Tibial artery (tissue), 4 donors: ENCODE results near the gene KLF8.

Experiments used
- DNase-seq, 2 donors: peaks; one replicate each; pipeline ENCODE4 v3.0.0-alpha.2; 2019
- H3K27ac ChIP-seq, 2 donors: fragments of 200-600 bp; sonication (generic) in 1 of 2; 1 replicate in 1 of 2; 2 replicates in 1 of 2; pipeline ENCODE4 v1.5.1; 2018 to 2019; ENCODE audit warnings: mild to moderate bottlenecking in 1 of 2
- H3K27me3 ChIP-seq, 2 donors: fragments of 200-600 bp; sonication (generic) in 1 of 2; one replicate each; pipeline versions ENCODE4 v1.5.1 to v1.6.0; 2016 to 2019
- H3K36me3 ChIP-seq, 3 donors: fragments of 200-600 bp; sonication (generic) in 2 of 3; one replicate each; pipeline ENCODE4 v1.5.1; 2016 to 2019; ENCODE audit warnings: mild to moderate bottlenecking in 2 of 3
- H3K4me1 ChIP-seq, 4 donors: fragments of 200-600 bp; sonication (generic) in 2 of 4; 1 replicate in 3 of 4; 2 replicates in 1 of 4; pipeline ENCODE4 v1.5.1; 2016 to 2019
- H3K4me3 ChIP-seq, 2 donors: fragments of 200-600 bp; sonication (generic) in 1 of 2; 1 replicate in 1 of 2; 2 replicates in 1 of 2; pipeline ENCODE4 v1.5.1; 2018 to 2019; ENCODE audit warnings: mild to moderate bottlenecking in 2 of 2
- H3K9me3 ChIP-seq, 3 donors: fragments of 200-600 bp; sonication (generic) in 1 of 3; one replicate each; pipeline ENCODE4 v1.5.1; 2016 to 2019
- intact Hi-C: fragments of 100-400 bp; cut with DNase I; formaldehyde crosslinking; loops from one replicate; pipeline ENCODE4 v1.15.0; 2023; ENCODE audit warnings: low total_unique reads
- TF ChIP-seq, protein P1 (sequence below), 2 experiments: fragments of 200-600 bp in 1 of 2; fragments of 450-650 bp in 1 of 2; IDR thresholded peaks; one replicate each; pipeline ENCODE4 v1.5.1; 2017 to 2019; ENCODE audit warnings: antibody characterized with exemption in 2 of 2, mild to moderate bottlenecking in 1 of 2, moderate library complexity in 1 of 2

The KLF8 gene

DNA sequence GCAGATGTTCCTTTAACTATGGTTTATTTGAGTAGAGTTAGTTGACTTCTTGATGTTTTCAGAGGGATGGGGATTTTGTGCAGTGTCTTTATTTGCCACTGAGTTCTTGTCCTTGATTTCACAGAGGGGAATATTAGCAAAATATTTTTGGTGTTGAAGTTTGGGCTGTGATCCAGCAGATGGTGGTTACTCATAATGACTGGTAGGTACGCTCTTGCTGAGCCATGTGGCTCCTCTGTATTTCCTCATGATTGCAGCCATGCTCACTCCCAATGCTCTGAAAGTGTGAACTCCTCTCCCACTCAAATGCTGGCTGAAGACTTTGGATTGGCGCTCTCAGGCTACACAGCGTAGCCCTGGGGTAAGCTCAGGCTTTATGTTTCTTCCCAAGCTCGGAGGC lies 77.7 kb downstream of the KLF8 start:
- Histone ChIP-seq H3K9me3 (peaks cover 0 to 18% (median 6%) of the 10 kb centered on the region in 3 donors), H3K4me3 (no peak overlapping the region), H3K4me1 (no peaks in the 10 kb centered on the region), H3K27ac (no peak overlapping the region), H3K27me3 (no peaks in the 10 kb centered on the region), H3K36me3 (peaks cover 0 to 7% (median 3%) of the 10 kb centered on the region in 3 donors)
- TF ChIP-seq, protein P1, sequence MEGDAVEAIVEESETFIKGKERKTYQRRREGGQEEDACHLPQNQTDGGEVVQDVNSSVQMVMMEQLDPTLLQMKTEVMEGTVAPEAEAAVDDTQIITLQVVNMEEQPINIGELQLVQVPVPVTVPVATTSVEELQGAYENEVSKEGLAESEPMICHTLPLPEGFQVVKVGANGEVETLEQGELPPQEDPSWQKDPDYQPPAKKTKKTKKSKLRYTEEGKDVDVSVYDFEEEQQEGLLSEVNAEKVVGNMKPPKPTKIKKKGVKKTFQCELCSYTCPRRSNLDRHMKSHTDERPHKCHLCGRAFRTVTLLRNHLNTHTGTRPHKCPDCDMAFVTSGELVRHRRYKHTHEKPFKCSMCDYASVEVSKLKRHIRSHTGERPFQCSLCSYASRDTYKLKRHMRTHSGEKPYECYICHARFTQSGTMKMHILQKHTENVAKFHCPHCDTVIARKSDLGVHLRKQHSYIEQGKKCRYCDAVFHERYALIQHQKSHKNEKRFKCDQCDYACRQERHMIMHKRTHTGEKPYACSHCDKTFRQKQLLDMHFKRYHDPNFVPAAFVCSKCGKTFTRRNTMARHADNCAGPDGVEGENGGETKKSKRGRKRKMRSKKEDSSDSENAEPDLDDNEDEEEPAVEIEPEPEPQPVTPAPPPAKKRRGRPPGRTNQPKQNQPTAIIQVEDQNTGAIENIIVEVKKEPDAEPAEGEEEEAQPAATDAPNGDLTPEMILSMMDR (IDR thresholded peaks at IDR 0.05), result no peak
- intact Hi-C loops, result no loop called here
- DNase-seq, result no peak

DNA sequence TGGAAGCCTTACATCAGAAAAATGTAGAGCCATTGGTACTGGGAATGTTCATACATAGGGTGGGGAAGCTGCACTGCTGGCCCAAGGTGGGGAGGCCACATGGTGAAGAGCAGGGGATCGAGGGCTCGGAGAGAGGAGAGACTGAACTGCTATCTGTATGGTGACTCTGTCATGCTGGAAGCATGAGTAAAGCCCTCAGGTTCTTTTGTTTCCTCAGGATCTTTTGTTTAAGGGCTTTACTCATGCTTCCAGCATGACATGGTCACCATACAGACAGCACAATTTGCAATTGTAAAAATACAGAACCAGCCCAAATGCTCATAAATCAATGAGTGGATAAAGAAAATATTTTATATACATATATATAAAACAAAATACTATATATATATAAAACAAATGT lies 78.4 kb downstream of the KLF8 start:
- TF ChIP-seq, protein P1 (IDR thresholded peaks at IDR 0.05), result no peak
- Histone ChIP-seq H3K36me3 (peaks cover 0 to 7% (median 3%) of the 10 kb centered on the region in 3 donors), H3K9me3 (peaks cover 0 to 18% (median 6%) of the 10 kb centered on the region in 3 donors), H3K27me3 (no peaks in the 10 kb centered on the region), H3K4me3 (no peak overlapping the region), H3K27ac (no peak overlapping the region), H3K4me1 (no peaks in the 10 kb centered on the region)
- DNase-seq, result no peak
- intact Hi-C loops, result no loop called here

GRCh38 chrX:56313308-56313707 lies 81.2 kb downstream of the KLF8 start:
- H3K4me3 ChIP-seq, result no peak overlapping the region
- no peak for DNase-seq
- no peaks in the 10 kb centered on the region for H3K27me3 ChIP-seq
- H3K27ac ChIP-seq, result no peak overlapping the region
- TF ChIP-seq, protein P1 (IDR thresholded peaks at IDR 0.05), result no peak
- peaks cover 0 to 6% (median 0%) of the 10 kb centered on the region in 3 donors for H3K9me3 ChIP-seq
- intact Hi-C loops, result no loop called here
- no peaks in the 10 kb centered on the region for H3K4me1 ChIP-seq
- H3K36me3 ChIP-seq, result peaks cover 0 to 3% (median 0%) of the 10 kb centered on the region in 3 donors

- Histone ChIP-seq H3K4me1 (no peaks in the 10 kb centered on the region), H3K27ac (no peak overlapping the region), H3K27me3 (no peaks in the 10 kb centered on the region), H3K36me3 (peaks cover 0 to 3% (median 0%) of the 10 kb centered on the region in 3 donors), H3K4me3 (no peak overlapping the region), H3K9me3 (peaks cover 0 to 7% (median 0%) of the 10 kb centered on the region in 3 donors)
- intact Hi-C loops, result no loop called here
- DNase-seq, result no peak
- TF ChIP-seq, protein P1 (IDR thresholded peaks at IDR 0.05), result no peak
Observed at GRCh38 chrX:56314334-56314733, 82.2 kb downstream of the KLF8 start.

GRCh38 chrX:56318076-56318475 lies 85.9 kb downstream of the KLF8 start:
- Histone ChIP-seq H3K4me1 (no peaks in the 10 kb centered on the region), H3K27ac (no peak overlapping the region), H3K36me3 (no peaks in the 10 kb centered on the region), H3K9me3 (peaks cover 0 to 18% (median 13%) of the 10 kb centered on the region in 3 donors), H3K27me3 (no peaks in the 10 kb centered on the region), H3K4me3 (no peak overlapping the region)
- intact Hi-C loops, result no loop called here
- DNase-seq, result no peak
- TF ChIP-seq, protein P1 (IDR thresholded peaks at IDR 0.05), result no peak

- H3K27ac ChIP-seq, result no peak overlapping the region
- H3K36me3 ChIP-seq, result no peaks in the 10 kb centered on the region
- H3K4me1 ChIP-seq, result no peaks in the 10 kb centered on the region
- H3K27me3 ChIP-seq, result no peaks in the 10 kb centered on the region
- no peak overlapping the region for H3K4me3 ChIP-seq
- intact Hi-C loops, result no loop called here
- TF ChIP-seq, protein P1 (IDR thresholded peaks at IDR 0.05), result no peak
- no peak for DNase-seq
- peaks cover 0 to 18% (median 17%) of the 10 kb centered on the region in 3 donors for H3K9me3 ChIP-seq
Observed at GRCh38 chrX:56319165-56319564, 87.0 kb downstream of the KLF8 start.
